ENCODE measurements around the gene ZNG1E. TPM values are rescaled to one million over a fixed set of nuclear protein-coding genes. Genes with fewer than 3 reads are reported as not detected.
A peak's percentile ranks its signal among the peaks of the same experiment; 100 is the strongest.
"Not testable (repeated sequence)": the region's sequence is repeated elsewhere in the genome, so short reads cannot be mapped to it uniquely, and the experiment has no call there.

Gene ZNG1E
- polyA plus RNA-seq (2013, experiment 1 of 2), result 15.1 TPM
- 15.9 TPM for polyA plus RNA-seq (2013, experiment 2 of 2)

GRCh38 chr9:65675589-65676021 lies at the start of gene ZNG1E:
ZNG1E (plus strand) TSS chr9:65675928; CDS start chr9:65675977, 49 bp downstream.
- not testable (repeated sequence) for H3K14ac ChIP-seq (ENCODE audit: low read length); H2BK5ac ChIP-seq (ENCODE audit: low read length); H3K36me3 ChIP-seq (replicated peaks in 1 of 2; ENCODE audit: control insufficient read depth in 2 of 2, insufficient read depth in 2 of 2, low read length in 2 of 2); H2BK12ac ChIP-seq (ENCODE audit: low read length); H3K9me3 ChIP-seq (replicated peaks in 1 of 2; ENCODE audit: control insufficient read depth in 2 of 2, insufficient read depth in 1 of 2, low read depth in 1 of 2, low read length in 2 of 2); H2BK120ac ChIP-seq (ENCODE audit: low read depth, low read length); H3K18ac ChIP-seq (ENCODE audit: low read length); H2BK15ac ChIP-seq (ENCODE audit: low read length); H3K4ac ChIP-seq (ENCODE audit: low read length); H2AK5ac ChIP-seq (ENCODE audit: low read depth, low read length); H3K79me1 ChIP-seq (ENCODE audit: low read depth, low read length); H3K9ac ChIP-seq (ENCODE audit: low read depth, low read length, poor library complexity); H4K8ac ChIP-seq (ENCODE audit: low read depth, low read length); H3K27me3 ChIP-seq (ENCODE audit: control insufficient read depth in 3 of 3, insufficient read depth in 3 of 3, low read depth in 1 of 3, low read length in 3 of 3); H4K91ac ChIP-seq (ENCODE audit: low read depth, low read length, poor library complexity); H3K4me1 ChIP-seq (ENCODE audit: control insufficient read depth in 2 of 2, insufficient read depth in 1 of 2, low read depth in 1 of 2, low read length in 2 of 2); H3K23ac ChIP-seq (ENCODE audit: low read depth, low read length, poor library complexity); H3K27ac ChIP-seq (replicated peaks; ENCODE audit: low read length)
- WGBS, 2 donors (ENCODE audit: extremely low coverage in 2 of 2, insufficient read length in 2 of 2, insufficient replicate concordance in 1 of 2), result no CpG with 5 or more reads among the region's 33 CpGs
- DNase-seq (ENCODE audit: low spot score), result peak; percentile 33
- peak within 1 kb of the TSS; percentile 64 to 77 for H3K4me3 ChIP-seq (ENCODE audit: low read length in 2 of 2)
- H3K4me2 ChIP-seq (ENCODE audit: insufficient read depth, low read length, poor library complexity, severe bottlenecking), result peak within 1 kb of the TSS; percentile 49
- H2AFZ ChIP-seq (ENCODE audit: low read length), result peak within 1 kb of the TSS; percentile 93

GRCh38 chr9:65673579-65673978 lies 2.1 kb upstream of the ZNG1E start:
- not testable (repeated sequence) for H3K4ac ChIP-seq (ENCODE audit: low read length); H3K27ac ChIP-seq (replicated peaks; ENCODE audit: low read length); H4K91ac ChIP-seq (ENCODE audit: low read depth, low read length, poor library complexity); H3K23ac ChIP-seq (ENCODE audit: low read depth, low read length, poor library complexity); H2BK12ac ChIP-seq (ENCODE audit: low read length); DNase-seq (ENCODE audit: low spot score); H2BK15ac ChIP-seq (ENCODE audit: low read length); H3K9ac ChIP-seq (ENCODE audit: low read depth, low read length, poor library complexity); H3K27me3 ChIP-seq (ENCODE audit: control insufficient read depth in 3 of 3, insufficient read depth in 3 of 3, low read depth in 1 of 3, low read length in 3 of 3); H3K9me3 ChIP-seq (replicated peaks in 1 of 2; ENCODE audit: control insufficient read depth in 2 of 2, insufficient read depth in 1 of 2, low read depth in 1 of 2, low read length in 2 of 2); H3K18ac ChIP-seq (ENCODE audit: low read length); H3K14ac ChIP-seq (ENCODE audit: low read length); H2AFZ ChIP-seq (ENCODE audit: low read length); H3K36me3 ChIP-seq (replicated peaks in 1 of 2; ENCODE audit: control insufficient read depth in 2 of 2, insufficient read depth in 2 of 2, low read length in 2 of 2); H2BK120ac ChIP-seq (ENCODE audit: low read depth, low read length); H3K79me1 ChIP-seq (ENCODE audit: low read depth, low read length); H4K8ac ChIP-seq (ENCODE audit: low read depth, low read length); H2AK5ac ChIP-seq (ENCODE audit: low read depth, low read length); H2BK5ac ChIP-seq (ENCODE audit: low read length); H3K4me1 ChIP-seq (ENCODE audit: control insufficient read depth in 2 of 2, insufficient read depth in 1 of 2, low read depth in 1 of 2, low read length in 2 of 2); H3K4me3 ChIP-seq (ENCODE audit: low read length in 2 of 2); H3K4me2 ChIP-seq (ENCODE audit: insufficient read depth, low read length, poor library complexity, severe bottlenecking)
- WGBS, 2 donors (ENCODE audit: extremely low coverage in 2 of 2, insufficient read length in 2 of 2, insufficient replicate concordance in 1 of 2), result no CpG with 5 or more reads among the region's 2 CpGs

GRCh38 chr9:65675018-65675417 lies 710 bp upstream of the ZNG1E start:
- H3K27me3 ChIP-seq (ENCODE audit: control insufficient read depth in 3 of 3, insufficient read depth in 3 of 3, low read depth in 1 of 3, low read length in 3 of 3); H2AFZ ChIP-seq (ENCODE audit: low read length); DNase-seq (ENCODE audit: low spot score): not testable (repeated sequence)

GRCh38 chr9:65676389-65676788 lies 661 bp downstream of the ZNG1E start:
- not testable (repeated sequence) for H4K91ac ChIP-seq (ENCODE audit: low read depth, low read length, poor library complexity); H3K27ac ChIP-seq (replicated peaks; ENCODE audit: low read length); DNase-seq (ENCODE audit: low spot score); H3K9me3 ChIP-seq (replicated peaks in 1 of 2; ENCODE audit: control insufficient read depth in 2 of 2, insufficient read depth in 1 of 2, low read depth in 1 of 2, low read length in 2 of 2); H3K18ac ChIP-seq (ENCODE audit: low read length); H3K36me3 ChIP-seq (replicated peaks in 1 of 2; ENCODE audit: control insufficient read depth in 2 of 2, insufficient read depth in 2 of 2, low read length in 2 of 2); H3K4me2 ChIP-seq (ENCODE audit: insufficient read depth, low read length, poor library complexity, severe bottlenecking); H2BK15ac ChIP-seq (ENCODE audit: low read length); H3K27me3 ChIP-seq (ENCODE audit: control insufficient read depth in 3 of 3, insufficient read depth in 3 of 3, low read depth in 1 of 3, low read length in 3 of 3); H2AFZ ChIP-seq (ENCODE audit: low read length); H3K14ac ChIP-seq (ENCODE audit: low read length); H3K23ac ChIP-seq (ENCODE audit: low read depth, low read length, poor library complexity); H2AK5ac ChIP-seq (ENCODE audit: low read depth, low read length); H3K9ac ChIP-seq (ENCODE audit: low read depth, low read length, poor library complexity); H3K4ac ChIP-seq (ENCODE audit: low read length); H4K8ac ChIP-seq (ENCODE audit: low read depth, low read length); H2BK120ac ChIP-seq (ENCODE audit: low read depth, low read length); H2BK5ac ChIP-seq (ENCODE audit: low read length); H3K79me1 ChIP-seq (ENCODE audit: low read depth, low read length); H2BK12ac ChIP-seq (ENCODE audit: low read length); H3K4me1 ChIP-seq (ENCODE audit: control insufficient read depth in 2 of 2, insufficient read depth in 1 of 2, low read depth in 1 of 2, low read length in 2 of 2)
- H3K4me3 ChIP-seq (ENCODE audit: low read length in 2 of 2), result peak overlapping the region in 1 of 2 donors; percentile 38
- no CpG with 5 or more reads among the region's 11 CpGs for WGBS, 2 donors (ENCODE audit: extremely low coverage in 2 of 2, insufficient read length in 2 of 2, insufficient replicate concordance in 1 of 2)

More at GRCh38 chr9:65675018-65675417, 710 bp upstream of the ZNG1E start:
- H2BK5ac ChIP-seq (ENCODE audit: low read length); H2AK5ac ChIP-seq (ENCODE audit: low read depth, low read length); H2BK120ac ChIP-seq (ENCODE audit: low read depth, low read length); H3K23ac ChIP-seq (ENCODE audit: low read depth, low read length, poor library complexity); H3K27ac ChIP-seq (replicated peaks; ENCODE audit: low read length); H3K14ac ChIP-seq (ENCODE audit: low read length); H3K4me2 ChIP-seq (ENCODE audit: insufficient read depth, low read length, poor library complexity, severe bottlenecking); H2BK12ac ChIP-seq (ENCODE audit: low read length); H3K36me3 ChIP-seq (replicated peaks in 1 of 2; ENCODE audit: control insufficient read depth in 2 of 2, insufficient read depth in 2 of 2, low read length in 2 of 2); H3K79me1 ChIP-seq (ENCODE audit: low read depth, low read length); H3K9me3 ChIP-seq (replicated peaks in 1 of 2; ENCODE audit: control insufficient read depth in 2 of 2, insufficient read depth in 1 of 2, low read depth in 1 of 2, low read length in 2 of 2); H4K8ac ChIP-seq (ENCODE audit: low read depth, low read length); H2BK15ac ChIP-seq (ENCODE audit: low read length); H3K4me3 ChIP-seq (ENCODE audit: low read length in 2 of 2); H3K9ac ChIP-seq (ENCODE audit: low read depth, low read length, poor library complexity); H4K91ac ChIP-seq (ENCODE audit: low read depth, low read length, poor library complexity); H3K4ac ChIP-seq (ENCODE audit: low read length); H3K4me1 ChIP-seq (ENCODE audit: control insufficient read depth in 2 of 2, insufficient read depth in 1 of 2, low read depth in 1 of 2, low read length in 2 of 2); H3K18ac ChIP-seq (ENCODE audit: low read length): not testable (repeated sequence)
- WGBS, 2 donors (ENCODE audit: extremely low coverage in 2 of 2, insufficient read length in 2 of 2, insufficient replicate concordance in 1 of 2), result no CpG with 5 or more reads among the region's 5 CpGs
